Endothelial cell (in vitro differentiated cells): Measurements from ENCODE around the gene RBM39. TPM values are rescaled to one million over a fixed set of nuclear protein-coding genes. Genes with fewer than 3 reads are reported as not detected.

ENCODE experiments used
- DNase-seq: peaks from one replicate; pipeline ENCODE4 v3.0.0; 2021; ENCODE audit warnings: low spot score
- H3K27ac Mint-ChIP-seq: one replicate; pipeline ENCODE4 v1.8.0; 2021; ENCODE audit warnings: mixed read lengths, inconsistent platforms; ENCODE audit not compliant: unreplicated experiment
- H3K27me3 Mint-ChIP-seq: one replicate; pipeline ENCODE4 v1.8.0; 2021; ENCODE audit warnings: mild to moderate bottlenecking, moderate library complexity, mixed read lengths, inconsistent platforms; ENCODE audit not compliant: unreplicated experiment
- H3K36me3 Mint-ChIP-seq: one replicate; pipeline ENCODE4 v1.8.0; 2021; ENCODE audit warnings: mild to moderate bottlenecking, low read depth, mixed read lengths, inconsistent platforms; ENCODE audit not compliant: unreplicated experiment
- H3K4me1 Mint-ChIP-seq: one replicate; pipeline ENCODE4 v1.8.0; 2021; ENCODE audit warnings: mild to moderate bottlenecking, mixed read lengths, inconsistent platforms; ENCODE audit not compliant: unreplicated experiment
- H3K4me3 Mint-ChIP-seq: one replicate; pipeline ENCODE4 v1.8.0; 2021; ENCODE audit warnings: mild to moderate bottlenecking, mixed read lengths, inconsistent platforms; ENCODE audit not compliant: unreplicated experiment
- H3K9me3 Mint-ChIP-seq: one replicate; pipeline ENCODE4 v1.8.0; 2021; ENCODE audit warnings: mixed read lengths, inconsistent platforms; ENCODE audit not compliant: unreplicated experiment
- total RNA-seq: library from RNA; stranded (reverse); fragmentation: NEBNext Ultra II Directional; extraction: Animal tissue kit (Norgen Biotek cat#: 25700); gene quantifications from one replicate; pipeline ENCODE4 v1.2.1, GENCODE V29; 2021; ENCODE audit not compliant: unreplicated experiment
- TF ChIP-seq, protein P1 (sequence below): fragments of 200-600 bp; sonication (generic); IDR thresholded peaks from one replicate; pipeline ENCODE4 v1.5.0; 2021; ENCODE audit warnings: antibody characterized with exemption; ENCODE audit not compliant: unreplicated experiment

The RBM39 gene
- total RNA-seq, 1 donor from 2014 or later: 308 TPM

DNA sequence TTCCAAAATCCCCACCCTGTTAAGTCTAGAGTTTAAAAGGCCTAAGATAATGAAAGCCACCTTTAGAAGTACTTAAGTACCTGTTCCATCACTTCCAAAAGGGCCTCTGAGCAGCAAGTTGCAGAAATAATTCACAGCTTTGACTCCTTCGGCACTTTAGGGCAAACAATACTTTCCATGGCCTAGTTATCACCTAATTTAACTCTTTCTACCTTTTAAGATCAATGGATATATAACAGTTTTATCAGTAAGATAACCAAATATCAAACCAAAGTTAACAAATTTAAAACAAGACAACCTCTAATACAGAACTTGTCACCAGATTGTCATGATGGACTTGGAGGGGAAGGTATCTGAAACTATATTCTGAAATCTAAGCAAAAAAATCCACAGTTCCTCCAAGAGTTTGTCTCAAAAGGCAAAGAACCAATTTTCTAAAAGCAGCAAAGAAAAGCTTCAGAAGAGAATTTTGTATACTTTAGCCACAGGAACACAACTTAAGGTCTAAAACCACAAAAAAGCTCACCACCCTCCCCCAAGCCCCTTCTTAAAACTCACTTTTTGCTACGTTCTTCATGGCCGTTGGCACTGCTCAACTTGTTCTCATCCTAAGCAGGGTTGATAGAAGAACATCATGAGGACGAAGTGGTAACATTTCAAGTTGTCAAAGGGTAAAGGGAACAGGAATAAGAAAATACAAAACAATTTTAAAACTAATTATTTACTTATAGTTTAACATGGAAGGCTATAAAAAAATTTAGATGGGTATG is 3.5 kb downstream of the RBM39 start:
- Mint-ChIP-seq H3K27ac (peak overlapping the region; percentile 73), H3K9me3 (no peaks in the 10 kb centered on the region), H3K27me3 (peaks cover 14% of the 10 kb centered on the region), H3K4me3 (peak overlapping the region; percentile 85), H3K36me3 (peaks cover 48% of the 10 kb centered on the region), H3K4me1 (peaks cover 41% of the 10 kb centered on the region)
- no peak for DNase-seq
- TF ChIP-seq, protein P1, sequence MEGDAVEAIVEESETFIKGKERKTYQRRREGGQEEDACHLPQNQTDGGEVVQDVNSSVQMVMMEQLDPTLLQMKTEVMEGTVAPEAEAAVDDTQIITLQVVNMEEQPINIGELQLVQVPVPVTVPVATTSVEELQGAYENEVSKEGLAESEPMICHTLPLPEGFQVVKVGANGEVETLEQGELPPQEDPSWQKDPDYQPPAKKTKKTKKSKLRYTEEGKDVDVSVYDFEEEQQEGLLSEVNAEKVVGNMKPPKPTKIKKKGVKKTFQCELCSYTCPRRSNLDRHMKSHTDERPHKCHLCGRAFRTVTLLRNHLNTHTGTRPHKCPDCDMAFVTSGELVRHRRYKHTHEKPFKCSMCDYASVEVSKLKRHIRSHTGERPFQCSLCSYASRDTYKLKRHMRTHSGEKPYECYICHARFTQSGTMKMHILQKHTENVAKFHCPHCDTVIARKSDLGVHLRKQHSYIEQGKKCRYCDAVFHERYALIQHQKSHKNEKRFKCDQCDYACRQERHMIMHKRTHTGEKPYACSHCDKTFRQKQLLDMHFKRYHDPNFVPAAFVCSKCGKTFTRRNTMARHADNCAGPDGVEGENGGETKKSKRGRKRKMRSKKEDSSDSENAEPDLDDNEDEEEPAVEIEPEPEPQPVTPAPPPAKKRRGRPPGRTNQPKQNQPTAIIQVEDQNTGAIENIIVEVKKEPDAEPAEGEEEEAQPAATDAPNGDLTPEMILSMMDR: no peak

DNA sequence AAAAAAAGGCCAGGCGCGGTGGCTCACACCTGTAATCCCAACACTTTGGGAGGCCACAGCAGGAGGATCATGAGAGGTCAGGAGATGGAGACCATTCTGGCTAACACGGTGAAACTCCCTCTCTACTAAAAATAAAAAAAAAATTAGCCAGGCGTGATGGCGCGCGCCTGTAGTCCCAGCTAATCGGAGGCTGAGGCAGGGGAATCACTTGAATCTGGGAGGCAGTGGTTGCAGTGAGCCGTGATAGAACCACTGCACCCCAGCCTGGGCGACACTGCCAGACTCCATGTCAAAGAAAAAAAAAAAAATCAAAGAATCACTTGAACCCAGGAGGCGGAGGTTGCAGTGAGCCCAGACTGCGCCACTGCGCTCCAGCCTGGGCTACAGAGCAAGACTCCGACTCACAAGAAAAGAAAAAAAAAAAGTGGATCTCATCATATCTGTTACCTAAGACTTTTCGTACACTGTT is 4.2 kb downstream of the RBM39 start:
- H3K4me1 Mint-ChIP-seq: peaks cover 36% of the 10 kb centered on the region
- H3K9me3 Mint-ChIP-seq: no peaks in the 10 kb centered on the region
- H3K4me3 Mint-ChIP-seq: peak overlapping the region; percentile 85
- DNase-seq: no peak
- peaks cover 47% of the 10 kb centered on the region for H3K36me3 Mint-ChIP-seq
- no peak overlapping the region for H3K27ac Mint-ChIP-seq
- TF ChIP-seq, protein P1: no peak
- peaks cover 14% of the 10 kb centered on the region for H3K27me3 Mint-ChIP-seq

GRCh38 chr20:35735826-35736470 is 6.1 kb downstream of the RBM39 start:
- TF ChIP-seq, protein P1: no peak
- Mint-ChIP-seq H3K27ac (no peak overlapping the region), H3K36me3 (peaks cover 50% of the 10 kb centered on the region), H3K4me1 (peaks cover 25% of the 10 kb centered on the region), H3K27me3 (no peaks in the 10 kb centered on the region), H3K9me3 (no peaks in the 10 kb centered on the region), H3K4me3 (no peak overlapping the region)
- DNase-seq: no peak

GRCh38 chr20:35734777-35735649 is 7.0 kb downstream of the RBM39 start:
- Mint-ChIP-seq H3K4me1 (peaks cover 23% of the 10 kb centered on the region), H3K4me3 (no peak overlapping the region), H3K36me3 (peaks cover 44% of the 10 kb centered on the region), H3K9me3 (no peaks in the 10 kb centered on the region), H3K27ac (no peak overlapping the region), H3K27me3 (no peaks in the 10 kb centered on the region)
- TF ChIP-seq, protein P1: no peak
- no peak for DNase-seq
